IMR-90 (cell line): ENCODE results near the gene KANK3.
"Not testable (repeated sequence)": the region's sequence is repeated elsewhere in the genome, so short reads cannot be mapped to it uniquely, and the experiment has no call there.

ENCODE experiments used
- BHLHE40 ChIP-seq: fragments of 150-350 bp; IDR thresholded peaks from 2 replicates; pipeline ENCODE4 v1.6.1; 2016; ENCODE audit warnings: mild to moderate bottlenecking, low read depth, low read length
- CEBPB ChIP-seq: IDR thresholded peaks from 2 replicates; pipeline ENCODE4 v1.6.1; 2012; ENCODE audit warnings: low read depth, low read length, improper control_type of control experiment
- CHD1 ChIP-seq: IDR thresholded peaks from 2 replicates; pipeline ENCODE4 v1.6.1; 2012; ENCODE audit warnings: low read depth, low read length, improper control_type of control experiment
- FOS ChIP-seq: fragments of 150-350 bp; IDR thresholded peaks from 2 replicates; pipeline ENCODE4 v1.6.1; 2016; ENCODE audit warnings: low read depth, low read length
- MAFK ChIP-seq: IDR thresholded peaks from 2 replicates; pipeline ENCODE4 v1.6.1; 2012; ENCODE audit warnings: low read depth, low read length, improper control_type of control experiment
- MAZ ChIP-seq: IDR thresholded peaks from 2 replicates; pipeline ENCODE4 v1.6.1; 2012; ENCODE audit warnings: low read depth, mild to moderate bottlenecking, low read length, improper control_type of control experiment, moderate library complexity, borderline replicate concordance
- MXI1 ChIP-seq: IDR thresholded peaks from 2 replicates; pipeline ENCODE4 v1.6.1; 2012; ENCODE audit warnings: low read depth, mild to moderate bottlenecking, low read length, moderate library complexity, borderline replicate concordance
- POLR2A ChIP-seq: IDR thresholded peaks from 2 replicates; pipeline ENCODE4 v1.6.1; 2012; ENCODE audit warnings: mild to moderate bottlenecking, low read depth, low read length
- RAD21 ChIP-seq: IDR thresholded peaks from 2 replicates; pipeline ENCODE4 v1.6.1; 2012; ENCODE audit warnings: low read length, improper control_type of control experiment
- RFX5 ChIP-seq: IDR thresholded peaks from 2 replicates; pipeline ENCODE4 v1.8.0; 2012; ENCODE audit warnings: low read depth, mild to moderate bottlenecking, low read length, moderate library complexity
- SMC3 ChIP-seq: fragments of 150-350 bp; IDR thresholded peaks from 2 replicates; pipeline ENCODE4 v1.6.1; 2016; ENCODE audit warnings: low read depth, mild to moderate bottlenecking, antibody characterized with exemption, low read length, moderate library complexity
- TF ChIP-seq, protein P1 (sequence below): conservative IDR thresholded peaks from 2 replicates; pipeline ENCODE4 v1.5.1; 2012; ENCODE audit warnings: mild to moderate bottlenecking, low read depth, low read length, improper control_type of control experiment
- TF ChIP-seq, protein P2 (sequence below): fragments of 150-350 bp; IDR thresholded peaks from 2 replicates; pipeline ENCODE4 v1.6.1; 2017; ENCODE audit warnings: mild to moderate bottlenecking, antibody characterized with exemption, low read length, low read depth
- TF ChIP-seq, protein P3 (sequence below): fragments of 150-350 bp; IDR thresholded peaks from 2 replicates; pipeline ENCODE4 v1.6.1; 2016; ENCODE audit warnings: low read depth, mild to moderate bottlenecking, low read length, moderate library complexity, borderline replicate concordance

- not testable (repeated sequence) for TF ChIP-seq CEBPB, POLR2A, MXI1, SMC3, MAFK, RAD21, FOS, RFX5, MAZ, BHLHE40, CHD1
- TF ChIP-seq, protein P1, sequence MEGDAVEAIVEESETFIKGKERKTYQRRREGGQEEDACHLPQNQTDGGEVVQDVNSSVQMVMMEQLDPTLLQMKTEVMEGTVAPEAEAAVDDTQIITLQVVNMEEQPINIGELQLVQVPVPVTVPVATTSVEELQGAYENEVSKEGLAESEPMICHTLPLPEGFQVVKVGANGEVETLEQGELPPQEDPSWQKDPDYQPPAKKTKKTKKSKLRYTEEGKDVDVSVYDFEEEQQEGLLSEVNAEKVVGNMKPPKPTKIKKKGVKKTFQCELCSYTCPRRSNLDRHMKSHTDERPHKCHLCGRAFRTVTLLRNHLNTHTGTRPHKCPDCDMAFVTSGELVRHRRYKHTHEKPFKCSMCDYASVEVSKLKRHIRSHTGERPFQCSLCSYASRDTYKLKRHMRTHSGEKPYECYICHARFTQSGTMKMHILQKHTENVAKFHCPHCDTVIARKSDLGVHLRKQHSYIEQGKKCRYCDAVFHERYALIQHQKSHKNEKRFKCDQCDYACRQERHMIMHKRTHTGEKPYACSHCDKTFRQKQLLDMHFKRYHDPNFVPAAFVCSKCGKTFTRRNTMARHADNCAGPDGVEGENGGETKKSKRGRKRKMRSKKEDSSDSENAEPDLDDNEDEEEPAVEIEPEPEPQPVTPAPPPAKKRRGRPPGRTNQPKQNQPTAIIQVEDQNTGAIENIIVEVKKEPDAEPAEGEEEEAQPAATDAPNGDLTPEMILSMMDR = not testable (repeated sequence)
- TF ChIP-seq, protein P2, sequence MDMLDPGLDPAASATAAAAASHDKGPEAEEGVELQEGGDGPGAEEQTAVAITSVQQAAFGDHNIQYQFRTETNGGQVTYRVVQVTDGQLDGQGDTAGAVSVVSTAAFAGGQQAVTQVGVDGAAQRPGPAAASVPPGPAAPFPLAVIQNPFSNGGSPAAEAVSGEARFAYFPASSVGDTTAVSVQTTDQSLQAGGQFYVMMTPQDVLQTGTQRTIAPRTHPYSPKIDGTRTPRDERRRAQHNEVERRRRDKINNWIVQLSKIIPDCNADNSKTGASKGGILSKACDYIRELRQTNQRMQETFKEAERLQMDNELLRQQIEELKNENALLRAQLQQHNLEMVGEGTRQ = not testable (repeated sequence)
- TF ChIP-seq, protein P3, sequence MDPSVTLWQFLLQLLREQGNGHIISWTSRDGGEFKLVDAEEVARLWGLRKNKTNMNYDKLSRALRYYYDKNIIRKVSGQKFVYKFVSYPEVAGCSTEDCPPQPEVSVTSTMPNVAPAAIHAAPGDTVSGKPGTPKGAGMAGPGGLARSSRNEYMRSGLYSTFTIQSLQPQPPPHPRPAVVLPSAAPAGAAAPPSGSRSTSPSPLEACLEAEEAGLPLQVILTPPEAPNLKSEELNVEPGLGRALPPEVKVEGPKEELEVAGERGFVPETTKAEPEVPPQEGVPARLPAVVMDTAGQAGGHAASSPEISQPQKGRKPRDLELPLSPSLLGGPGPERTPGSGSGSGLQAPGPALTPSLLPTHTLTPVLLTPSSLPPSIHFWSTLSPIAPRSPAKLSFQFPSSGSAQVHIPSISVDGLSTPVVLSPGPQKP = not testable (repeated sequence)
Observed at GRCh38 chr19:8349629-8350372, 6.7 kb upstream of the KANK3 start.
